Bronchial epithelial cell (primary cell): ENCODE measurements around the gene KCND2. TPM values are rescaled to one million over a fixed set of nuclear protein-coding genes. Genes with fewer than 3 reads are reported as not detected.

ENCODE experiments used
- DNase-seq: peaks from one replicate; pipeline ENCODE4 v3.0.0-alpha.2; 2010; ENCODE audit warnings: low read depth
- FAIRE-seq: peaks from 2 replicates; lab custom pipeline; 2011; peaks lifted over from hg19 to GRCh38; lab: Jason Lieb, UNC
- H3K27me3 ChIP-seq: 2 replicates; pipeline ENCODE4 v1.5.1; 2011; ENCODE audit warnings: low read length; ENCODE audit not compliant: control insufficient read depth, insufficient read depth
- H3K36me3 ChIP-seq: 2 replicates; pipeline ENCODE4 v1.5.1; 2011; ENCODE audit warnings: low read length; ENCODE audit not compliant: control insufficient read depth, insufficient read depth
- H3K4me3 ChIP-seq: 2 replicates; pipeline ENCODE4 v1.5.1; 2011; ENCODE audit warnings: mild to moderate bottlenecking, low read depth, low read length, control low read depth
- CTCF ChIP-seq: IDR thresholded peaks from 2 replicates; pipeline ENCODE4 v1.5.1; 2011; ENCODE audit warnings: mild to moderate bottlenecking, moderate library complexity, low read length, control low read depth, inconsistent platforms; ENCODE audit not compliant: insufficient read depth, severe bottlenecking
- total RNA-seq: library from RNA; depleted of rRNA; stranded (reverse); fragments of >200 nt; gene quantifications from 2 replicates; pipeline ENCODE4 v1.2.1, GENCODE V29; 2014

Gene KCND2
- total RNA-seq, 1 donor from 2014 or later: under 0.01 TPM

DNA sequence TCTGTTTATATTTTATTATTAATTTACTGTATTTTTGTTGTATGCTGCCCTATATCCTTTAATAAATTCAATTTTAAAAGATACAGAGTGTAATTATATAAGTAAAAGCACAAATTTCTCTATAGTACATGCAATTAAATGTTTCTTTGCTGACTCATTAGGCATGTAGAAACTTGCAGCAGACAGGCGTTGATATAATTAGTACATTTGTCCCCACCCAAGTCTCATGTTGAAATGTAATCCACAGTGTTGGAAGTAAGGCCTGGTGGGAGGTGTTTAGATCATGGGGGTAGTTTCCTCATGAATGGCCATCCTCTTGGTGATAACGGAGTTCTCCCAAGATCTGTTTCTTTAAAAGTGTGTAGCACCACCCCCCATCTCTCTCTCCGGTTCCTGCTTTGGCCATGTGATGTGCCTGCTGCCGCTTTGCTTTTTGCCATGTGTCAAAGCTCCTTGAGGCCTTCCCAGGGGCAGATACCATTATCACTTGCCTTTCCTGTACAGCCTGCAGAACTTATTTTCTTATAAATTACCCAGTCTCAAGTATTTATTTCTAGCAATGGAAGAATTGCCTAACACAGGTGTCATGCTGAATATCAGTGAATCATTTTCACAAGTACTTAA, 521.2 kb downstream of the KCND2 start:
- H3K27me3 ChIP-seq: no peaks in the 10 kb centered on the region
- TF ChIP-seq CTCF: no peak
- DNase-seq (peak; percentile 79), FAIRE-seq (no peak)
- no peaks in the 10 kb centered on the region for H3K36me3 ChIP-seq
- H3K4me3 ChIP-seq: no peak overlapping the region

DNA sequence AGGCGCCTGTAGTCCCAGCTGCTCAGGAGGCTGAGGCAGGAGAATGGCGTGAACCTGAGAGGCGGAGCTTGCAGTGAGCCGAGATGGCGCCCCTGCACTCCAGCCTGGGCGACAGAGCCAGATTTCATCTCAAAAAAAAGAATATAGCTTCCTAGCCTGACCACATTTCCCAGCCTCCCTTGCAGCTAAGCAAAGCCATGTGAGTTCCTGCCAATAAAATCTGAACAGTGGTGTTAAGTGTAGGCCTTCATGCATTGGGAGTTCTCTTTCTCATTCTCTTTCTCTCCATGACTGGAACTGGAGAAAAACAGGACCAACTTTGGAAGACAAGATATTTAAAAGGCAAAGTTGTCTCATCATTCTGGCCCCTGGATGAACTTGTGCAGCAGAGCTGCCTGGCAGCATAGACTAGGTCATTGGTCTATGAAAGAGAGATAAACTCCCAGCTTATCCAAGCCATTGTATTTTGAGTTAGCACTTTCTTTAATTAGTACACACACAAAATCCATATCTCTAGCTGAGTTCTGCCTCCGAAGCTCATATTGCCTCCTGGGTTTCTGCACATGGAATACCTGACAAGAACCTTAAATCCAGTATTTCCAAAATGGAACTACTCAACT, 524.2 kb downstream of the KCND2 start:
- FAIRE-seq (no peak), DNase-seq (no peak)
- H3K27me3 ChIP-seq: no peaks in the 10 kb centered on the region
- no peak for TF ChIP-seq CTCF
- H3K36me3 ChIP-seq: no peaks in the 10 kb centered on the region
- no peak overlapping the region for H3K4me3 ChIP-seq

DNA sequence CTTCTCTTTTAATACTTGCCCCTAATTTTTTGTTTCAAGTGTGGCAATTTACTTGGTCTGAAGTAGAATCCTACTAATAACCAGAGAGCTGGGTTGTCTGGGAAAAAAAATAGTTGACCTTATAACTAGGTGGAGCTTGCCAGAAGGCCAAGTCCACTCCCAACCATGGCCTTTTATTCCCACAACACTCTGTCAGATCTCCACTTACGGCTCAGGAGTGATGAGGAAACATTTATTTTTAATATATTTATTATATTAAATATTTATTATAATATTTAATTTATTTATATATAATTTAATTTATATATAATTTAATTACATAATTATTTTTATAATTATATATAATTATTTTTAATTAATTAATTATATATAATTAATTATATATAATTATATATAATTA, 526.2 kb downstream of the KCND2 start:
- no peak for FAIRE-seq
- Histone ChIP-seq H3K36me3 (no peaks in the 10 kb centered on the region), H3K27me3 (no peaks in the 10 kb centered on the region), H3K4me3 (no peak overlapping the region)
- no peak for DNase-seq
- no peak for TF ChIP-seq CTCF
